ENCODE measurements around the gene ENO1. TPM values are rescaled to one million over a fixed set of nuclear protein-coding genes. Genes with fewer than 3 reads are reported as not detected.
A peak's percentile ranks its signal among the peaks of the same experiment; 100 is the strongest.

Gene ENO1
- total RNA-seq, 2 donors from 2014 or later = 145 to 157 TPM

GRCh38 chr1:8875216-8875861 lies 3.1 kb downstream of the ENO1 start:
- intact Hi-C loops (cut with DNase I) = no loop called here
- Histone ChIP-seq H3K36me3 (replicated peaks in 1 of 2; ENCODE audit: insufficient read depth in 1 of 2, low read depth in 2 of 2) (peaks cover 6 to 9% of the 10 kb centered on the region in 2 donors), H3K9me3 (no peaks in the 10 kb centered on the region), H3K4me3 (no peak overlapping the region), H3K4me1 (peaks cover 76% of the 10 kb centered on the region), H3K27me3 (no peaks in the 10 kb centered on the region), H3K27ac (peak overlapping the region in 3 of 4 donors; percentile 4 to 95 (median 47))
- WGBS, 2 donors = 52 to 58% methylated on average over 7 of the region's 7 CpGs
- no peak for ATAC-seq
- no peak for TF ChIP-seq POLR2A (IDR thresholded peaks at IDR 0.05)
- TF ChIP-seq CTCF (IDR thresholded peaks at IDR 0.05) = no peak
- no peak for DNase-seq

- peaks cover 6 to 13% of the 10 kb centered on the region in 2 donors for H3K36me3 ChIP-seq (replicated peaks in 1 of 2; ENCODE audit: insufficient read depth in 1 of 2, low read depth in 2 of 2)
- intact Hi-C loops (cut with DNase I) = no loop called here
Measured at GRCh38 chr1:8874230-8875201, 4.0 kb downstream of the ENO1 start.

GRCh38 chr1:8873506-8874229 lies 4.8 kb downstream of the ENO1 start:
- Histone ChIP-seq H3K27ac (peak overlapping the region; percentile 40 to 69 (median 54)), H3K9me3 (no peaks in the 10 kb centered on the region), H3K4me1 (peaks cover 60% of the 10 kb centered on the region), H3K27me3 (no peaks in the 10 kb centered on the region), H3K36me3 (replicated peaks in 1 of 2; ENCODE audit: insufficient read depth in 1 of 2, low read depth in 2 of 2) (peaks cover 6 to 17% of the 10 kb centered on the region in 2 donors), H3K4me3 (no peak overlapping the region)
- ATAC-seq = peak; percentile 29
- 41 to 43% methylated on average over 5 of the region's 5 CpGs for WGBS, 2 donors
- intact Hi-C loops (cut with DNase I) = no loop called here
- DNase-seq = peak; percentile 50 to 86 (median 72)
- TF ChIP-seq POLR2A (IDR thresholded peaks at IDR 0.05) (no peak), CTCF (IDR thresholded peaks at IDR 0.05) (no peak)

More at GRCh38 chr1:8874230-8875201, 4.0 kb downstream of the ENO1 start:
- no peaks in the 10 kb centered on the region for H3K27me3 ChIP-seq
- no peak overlapping the region for H3K4me3 ChIP-seq
- peaks cover 68% of the 10 kb centered on the region for H3K4me1 ChIP-seq
- DNase-seq (no peak), ATAC-seq (no peak)
- H3K27ac ChIP-seq = peak overlapping the region; percentile 40 to 95 (median 54)
- no peak for TF ChIP-seq CTCF (IDR thresholded peaks at IDR 0.05)
- no peak for TF ChIP-seq POLR2A (IDR thresholded peaks at IDR 0.05)
- 85 to 86% methylated on average over 15 of the region's 15 CpGs for WGBS, 2 donors
- no peaks in the 10 kb centered on the region for H3K9me3 ChIP-seq

- Histone ChIP-seq H3K9me3 (no peaks in the 10 kb centered on the region), H3K36me3 (replicated peaks in 1 of 2; ENCODE audit: insufficient read depth in 1 of 2, low read depth in 2 of 2) (peaks cover 6 to 19% of the 10 kb centered on the region in 2 donors), H3K27ac (peak overlapping the region in 2 of 4 donors; percentile 54 to 69), H3K27me3 (no peaks in the 10 kb centered on the region), H3K4me3 (no peak overlapping the region), H3K4me1 (peaks cover 60% of the 10 kb centered on the region)
- 89 to 90% methylated on average over 5 of the region's 5 CpGs for WGBS, 2 donors
- intact Hi-C loops (cut with DNase I) = no loop called here
- TF ChIP-seq POLR2A (IDR thresholded peaks at IDR 0.05) (no peak), CTCF (IDR thresholded peaks at IDR 0.05) (no peak)
- DNase-seq (no peak), ATAC-seq (no peak)
Measured at GRCh38 chr1:8873001-8873400, 5.5 kb downstream of the ENO1 start.
